H9 (cell line): ENCODE measurements around the gene SSBP3. TPM values are rescaled to one million over a fixed set of nuclear protein-coding genes. Genes with fewer than 3 reads are reported as not detected.
"Not testable (repeated sequence)": the region's sequence is repeated elsewhere in the genome, so short reads cannot be mapped to it uniquely, and the experiment has no call there.

Experiments used
- DNase-seq: peaks from one replicate; pipeline ENCODE4 v3.0.0-alpha.2; 2017
- H2AFZ ChIP-seq: one replicate; pipeline ENCODE4 v1.6.1; 2013; ENCODE audit warnings: mild to moderate bottlenecking, low read length, control low read depth, moderate library complexity
- H2AK5ac ChIP-seq: 2 replicates; pipeline ENCODE4 v1.6.1; 2013; ENCODE audit warnings: low read length, control low read depth, mixed read lengths; ENCODE audit not compliant: insufficient read length
- H2BK120ac ChIP-seq: one replicate; pipeline ENCODE4 v1.6.1; 2013; ENCODE audit warnings: low read depth, mild to moderate bottlenecking, low read length, control low read depth, inconsistent platforms; ENCODE audit not compliant: poor library complexity, severe bottlenecking
- H2BK12ac ChIP-seq: 2 replicates; pipeline ENCODE4 v1.6.1; 2013; ENCODE audit warnings: low read length, control low read depth, mixed read lengths, low read depth; ENCODE audit not compliant: insufficient read length
- H2BK15ac ChIP-seq: 2 replicates; pipeline ENCODE4 v1.6.1; 2013; ENCODE audit warnings: low read depth, low read length, control low read depth
- H2BK20ac ChIP-seq: one replicate; pipeline ENCODE4 v1.6.1; 2013; ENCODE audit warnings: low read depth, mild to moderate bottlenecking, low read length, control low read depth, inconsistent platforms; ENCODE audit not compliant: poor library complexity, severe bottlenecking
- H2BK5ac ChIP-seq: 2 replicates; pipeline ENCODE4 v1.6.1; 2013; ENCODE audit warnings: low read length, control low read depth, mixed read lengths; ENCODE audit not compliant: insufficient read length
- H3K14ac ChIP-seq: 2 replicates; pipeline ENCODE4 v1.6.1; 2013; ENCODE audit warnings: low read length, control low read depth; ENCODE audit not compliant: insufficient read depth
- H3K18ac ChIP-seq: 2 replicates; pipeline ENCODE4 v1.6.1; 2013; ENCODE audit warnings: low read depth, mild to moderate bottlenecking, mixed read lengths, low read length, control low read depth; ENCODE audit not compliant: insufficient read length
- H3K23ac ChIP-seq: 2 replicates; pipeline ENCODE4 v1.6.1; 2013; ENCODE audit warnings: low read length, control low read depth, mixed read lengths, low read depth; ENCODE audit not compliant: insufficient read length
- H3K23me2 ChIP-seq: 2 replicates; pipeline ENCODE4 v1.6.1; 2013; ENCODE audit warnings: low read depth, mild to moderate bottlenecking, mixed read lengths, low read length, control low read depth; ENCODE audit not compliant: insufficient read length, poor library complexity, severe bottlenecking
- H3K27ac ChIP-seq: 2 replicates; pipeline ENCODE4 v1.5.1; 2013; ENCODE audit warnings: low read length, control low read depth, mixed read lengths, low read depth; ENCODE audit not compliant: insufficient read length
- H3K27me3 ChIP-seq: 2 replicates; pipeline ENCODE4 v1.6.1; 2013; ENCODE audit warnings: low read length, control low read depth, inconsistent platforms; ENCODE audit not compliant: insufficient read depth
- H3K4ac ChIP-seq: 2 replicates; pipeline ENCODE4 v1.6.1; 2013; ENCODE audit warnings: low read depth, mild to moderate bottlenecking, control low read depth, inconsistent platforms, low read length, moderate library complexity
- H3K4me1 ChIP-seq: 2 replicates; pipeline ENCODE4 v1.6.1; 2013; ENCODE audit warnings: low read length, control low read depth, inconsistent platforms; ENCODE audit not compliant: insufficient read depth
- H3K4me2 ChIP-seq: 2 replicates; pipeline ENCODE4 v1.6.1; 2013; ENCODE audit warnings: low read length, control low read depth, mixed read lengths; ENCODE audit not compliant: insufficient read length, insufficient read depth
- H3K56ac ChIP-seq: 2 replicates; pipeline ENCODE4 v1.6.1; 2013; ENCODE audit warnings: low read depth, mild to moderate bottlenecking, mixed read lengths, low read length, control low read depth; ENCODE audit not compliant: insufficient read length
- H3K79me1 ChIP-seq: 2 replicates; pipeline ENCODE4 v1.6.1; 2013; ENCODE audit warnings: low read depth, mild to moderate bottlenecking, moderate library complexity, low read length, control low read depth, inconsistent platforms; ENCODE audit not compliant: insufficient read depth, poor library complexity, severe bottlenecking
- H3K79me2 ChIP-seq: 2 replicates; pipeline ENCODE4 v1.6.1; 2013; ENCODE audit warnings: low read length, control low read depth, inconsistent platforms; ENCODE audit not compliant: insufficient read depth
- H3K9ac ChIP-seq: 2 replicates; pipeline ENCODE4 v1.6.1; 2013; ENCODE audit warnings: low read length, control low read depth, mixed read lengths; ENCODE audit not compliant: insufficient read length; ENCODE audit errors: extremely low read depth
- H3K9me3 ChIP-seq: one replicate; pipeline ENCODE4 v1.6.1; 2013; ENCODE audit warnings: low read depth, low read length, inconsistent platforms; ENCODE audit not compliant: control insufficient read depth
- H3T11ph ChIP-seq: one replicate; pipeline ENCODE4 v1.6.1; 2013; ENCODE audit warnings: mild to moderate bottlenecking, low read length, control low read depth, inconsistent platforms
- H4K20me1 ChIP-seq: one replicate; pipeline ENCODE4 v1.6.1; 2013; ENCODE audit not compliant: control insufficient read depth, insufficient read length, insufficient read depth
- H4K5ac ChIP-seq: 2 replicates; pipeline ENCODE4 v1.6.1; 2013; ENCODE audit warnings: low read depth, mild to moderate bottlenecking, mixed read lengths, low read length, control low read depth; ENCODE audit not compliant: insufficient read length
- H4K8ac ChIP-seq: replicated peaks from 2 replicates; pipeline ENCODE4 v1.6.1; 2013; ENCODE audit warnings: low read length, control low read depth, mixed read lengths, low read depth; ENCODE audit not compliant: insufficient read length
- H4K91ac ChIP-seq: 2 replicates; pipeline ENCODE4 v1.6.1; 2013; ENCODE audit warnings: low read depth, mild to moderate bottlenecking, moderate library complexity, mixed read lengths, low read length, control low read depth; ENCODE audit not compliant: insufficient read length
- H3K27ac Mint-ChIP-seq, 3 experiments: 2 replicates in 2 of 3; 3 replicates in 1 of 3; pipeline ENCODE4 v1.8.0; 2020 to 2021; ENCODE audit warnings: mixed read lengths in 3 of 3, mild to moderate bottlenecking in 1 of 3, moderate library complexity in 1 of 3
- H3K27me3 Mint-ChIP-seq: 2 replicates; pipeline ENCODE4 v1.8.0; 2021; ENCODE audit warnings: low read depth, mild to moderate bottlenecking, moderate library complexity, mixed read lengths
- H3K36me3 Mint-ChIP-seq, 3 experiments: 2 replicates in 2 of 3; 3 replicates in 1 of 3; pipeline ENCODE4 v1.8.0; 2020 to 2021; ENCODE audit warnings: low read depth in 3 of 3, mixed read lengths in 3 of 3; ENCODE audit not compliant: insufficient read depth in 1 of 3
- H3K4me1 Mint-ChIP-seq, 2 experiments: 2 replicates each; pipeline ENCODE4 v1.8.0; 2020; ENCODE audit warnings: mixed read lengths in 2 of 2
- H3K4me3 Mint-ChIP-seq, 2 experiments: 2 replicates in 1 of 2; 3 replicates in 1 of 2; pipeline ENCODE4 v1.8.0; 2020 to 2021; ENCODE audit warnings: mild to moderate bottlenecking in 2 of 2, mixed read lengths in 2 of 2, moderate library complexity in 1 of 2
- H3K9me3 Mint-ChIP-seq, 2 experiments: 2 replicates in 1 of 2; 3 replicates in 1 of 2; pipeline ENCODE4 v1.8.0; 2020; ENCODE audit warnings: mild to moderate bottlenecking in 2 of 2, mixed read lengths in 2 of 2, moderate library complexity in 1 of 2
- CTCF ChIP-seq: fragments of 200-600 bp; sonication (generic); conservative IDR thresholded peaks from 3 replicates; pipeline ENCODE4 v1.8.0; 2021; ENCODE audit warnings: antibody characterized with exemption, mild to moderate bottlenecking
- WGBS: extraction: QIAGEN DNeasy Blood & Tissue Kit; methylation state at CpG from one replicate; pipeline ENCODE4 v1.1.7; 2013; ENCODE audit warnings: missing lambda C conversion rate, low lambda C conversion rate, mixed read lengths; ENCODE audit not compliant: insufficient read length; ENCODE audit errors: extremely low coverage; 5-methylcytosine and 5-hydroxymethylcytosine counted together
- total RNA-seq: library from RNA; stranded (reverse); gene quantifications from 2 replicates; pipeline ENCODE4 v1.2.1, GENCODE V29; 2021

SSBP3 gene
- total RNA-seq, 1 experiment from 2014 or later: 126 TPM

- Histone ChIP-seq H3K4me2 (no peak overlapping the region), H3K23me2 (no peaks in the 10 kb centered on the region), H2BK20ac (no peak overlapping the region), H3K27ac (no peak overlapping the region), H3K56ac (no peak overlapping the region), H3K23ac (no peak overlapping the region), H3K9ac (no peak overlapping the region), H3T11ph (no peak overlapping the region), H4K5ac (no peak overlapping the region), H2BK120ac (no peak overlapping the region), H3K79me2 (peaks cover 24% of the 10 kb centered on the region), H2BK5ac (no peak overlapping the region), H2AK5ac (no peak overlapping the region), H4K20me1 (peaks cover 2% of the 10 kb centered on the region), H2BK12ac (no peak overlapping the region), H2BK15ac (no peak overlapping the region), H3K27me3 (no peaks in the 10 kb centered on the region), H2AFZ (no peak overlapping the region), H3K9me3 (no peaks in the 10 kb centered on the region), H3K4me1 (peaks cover 2% of the 10 kb centered on the region; the same call in 1 of the 2 replicates), H3K18ac (no peak overlapping the region), H3K14ac (no peak overlapping the region), H4K8ac (no peak overlapping the region), H3K79me1 (peaks cover 4% of the 10 kb centered on the region), H4K91ac (no peak overlapping the region), H3K4ac (no peak overlapping the region)
- H3K4me3 Mint-ChIP-seq: no peak overlapping the region
- H3K4me1 Mint-ChIP-seq: peaks cover 30 to 40% of the 10 kb centered on the region in 2 experiments
- no peak for DNase-seq
- no CpG with 5 or more reads among the region's 24 CpGs for WGBS
- H3K9me3 Mint-ChIP-seq: no peaks in the 10 kb centered on the region
- no peak for TF ChIP-seq CTCF
- peak overlapping the region in 2 of 3 experiments; percentile 14 to 21; a peak in 3 of 7 replicates for H3K27ac Mint-ChIP-seq
- no peaks in the 10 kb centered on the region for H3K27me3 Mint-ChIP-seq
- H3K36me3 Mint-ChIP-seq: peaks cover 24 to 59% (median 57%) of the 10 kb centered on the region in 3 experiments
Observed at GRCh38 chr1:54390655-54391054, 15.5 kb downstream of the SSBP3 start.

GRCh38 chr1:54389608-54390007 lies 16.6 kb downstream of the SSBP3 start:
- H3K9me3 Mint-ChIP-seq, H2BK20ac ChIP-seq, H3K4me3 Mint-ChIP-seq, H3K56ac ChIP-seq, H3K9me3 ChIP-seq, H2BK120ac ChIP-seq, H3K27me3 Mint-ChIP-seq, DNase-seq, H3K27ac Mint-ChIP-seq, H2BK15ac ChIP-seq, H2BK5ac ChIP-seq, H3K27me3 ChIP-seq, H3K4me1 ChIP-seq, H3K27ac ChIP-seq, H3K4ac ChIP-seq, H3K23me2 ChIP-seq, H2AK5ac ChIP-seq, H2AFZ ChIP-seq, H4K8ac ChIP-seq, H3K14ac ChIP-seq, H3K79me1 ChIP-seq, H3K4me2 ChIP-seq, H3K9ac ChIP-seq, H3K18ac ChIP-seq, H4K91ac ChIP-seq, H4K5ac ChIP-seq, H4K20me1 ChIP-seq, H2BK12ac ChIP-seq, H3K23ac ChIP-seq, H3T11ph ChIP-seq: not testable (repeated sequence)
- H3K79me2 ChIP-seq: peaks cover 30% of the 10 kb centered on the region
- peaks cover 22 to 57% (median 51%) of the 10 kb centered on the region in 3 experiments for H3K36me3 Mint-ChIP-seq
- no CpG with 5 or more reads among the region's 2 CpGs for WGBS
- H3K4me1 Mint-ChIP-seq: peaks cover 39 to 47% of the 10 kb centered on the region in 2 experiments
